ENCODE data around the gene LBR.

Gene LBR

GRCh38 chr1:225364439-225364838 lies 63.4 kb downstream of the LBR start:
- H3K9ac ChIP-seq (ENCODE audit: low read length): no peak overlapping the region
- no peak overlapping the region for H3K27ac ChIP-seq (ENCODE audit: low read depth, low read length)
- H3K27me3 ChIP-seq (ENCODE audit: control insufficient read depth, insufficient read depth, low read length): no peaks in the 10 kb centered on the region
- H3K36me3 ChIP-seq (ENCODE audit: control insufficient read depth, insufficient read depth, low read length): no peaks in the 10 kb centered on the region
- no peak overlapping the region for H3K4me3 ChIP-seq (ENCODE audit: low read length)
- no peaks in the 10 kb centered on the region for H3K4me1 ChIP-seq (ENCODE audit: control insufficient read depth, insufficient read depth, low read length)

GRCh38 chr1:225362805-225363204 lies 65.0 kb downstream of the LBR start:
- Histone ChIP-seq H3K4me1 (ENCODE audit: control insufficient read depth, insufficient read depth, low read length) (no peaks in the 10 kb centered on the region), H3K27me3 (ENCODE audit: control insufficient read depth, insufficient read depth, low read length) (no peaks in the 10 kb centered on the region), H3K9ac (ENCODE audit: low read length) (no peak overlapping the region), H3K27ac (ENCODE audit: low read depth, low read length) (no peak overlapping the region), H3K36me3 (ENCODE audit: control insufficient read depth, insufficient read depth, low read length) (no peaks in the 10 kb centered on the region), H3K4me3 (ENCODE audit: low read length) (no peak overlapping the region)

GRCh38 chr1:225361176-225361575 lies 66.7 kb downstream of the LBR start:
- H3K27ac ChIP-seq (ENCODE audit: low read depth, low read length): no peak overlapping the region
- H3K9ac ChIP-seq (ENCODE audit: low read length): no peak overlapping the region
- no peaks in the 10 kb centered on the region for H3K4me1 ChIP-seq (ENCODE audit: control insufficient read depth, insufficient read depth, low read length)
- H3K4me3 ChIP-seq (ENCODE audit: low read length): no peak overlapping the region
- no peaks in the 10 kb centered on the region for H3K36me3 ChIP-seq (ENCODE audit: control insufficient read depth, insufficient read depth, low read length)
- H3K27me3 ChIP-seq (ENCODE audit: control insufficient read depth, insufficient read depth, low read length): no peaks in the 10 kb centered on the region

- no peaks in the 10 kb centered on the region for H3K4me1 ChIP-seq (ENCODE audit: control insufficient read depth, insufficient read depth, low read length)
- no peak overlapping the region for H3K27ac ChIP-seq (ENCODE audit: low read depth, low read length)
- H3K4me3 ChIP-seq (ENCODE audit: low read length): no peak overlapping the region
- H3K9ac ChIP-seq (ENCODE audit: low read length): no peak overlapping the region
- H3K27me3 ChIP-seq (ENCODE audit: control insufficient read depth, insufficient read depth, low read length): no peaks in the 10 kb centered on the region
- H3K36me3 ChIP-seq (ENCODE audit: control insufficient read depth, insufficient read depth, low read length): no peaks in the 10 kb centered on the region
Measured at GRCh38 chr1:225360119-225360518, 67.7 kb downstream of the LBR start.

GRCh38 chr1:225355863-225356262 lies 72.0 kb downstream of the LBR start:
- H3K27ac ChIP-seq (ENCODE audit: low read depth, low read length): no peak overlapping the region
- no peak overlapping the region for H3K9ac ChIP-seq (ENCODE audit: low read length)
- no peaks in the 10 kb centered on the region for H3K4me1 ChIP-seq (ENCODE audit: control insufficient read depth, insufficient read depth, low read length)
- H3K27me3 ChIP-seq (ENCODE audit: control insufficient read depth, insufficient read depth, low read length): no peaks in the 10 kb centered on the region
- H3K36me3 ChIP-seq (ENCODE audit: control insufficient read depth, insufficient read depth, low read length): no peaks in the 10 kb centered on the region
- no peak overlapping the region for H3K4me3 ChIP-seq (ENCODE audit: low read length)

- H3K27ac ChIP-seq (ENCODE audit: low read depth, low read length): no peak overlapping the region
- H3K4me1 ChIP-seq (ENCODE audit: control insufficient read depth, insufficient read depth, low read length): no peaks in the 10 kb centered on the region
- H3K36me3 ChIP-seq (ENCODE audit: control insufficient read depth, insufficient read depth, low read length): no peaks in the 10 kb centered on the region
- H3K4me3 ChIP-seq (ENCODE audit: low read length): no peak overlapping the region
- H3K9ac ChIP-seq (ENCODE audit: low read length): no peak overlapping the region
- no peaks in the 10 kb centered on the region for H3K27me3 ChIP-seq (ENCODE audit: control insufficient read depth, insufficient read depth, low read length)
Measured at GRCh38 chr1:225354906-225355305, 72.9 kb downstream of the LBR start.
